OCI-M2 (cell line): ENCODE results near the gene BTN3A1.
"Not testable (repeated sequence)": the region's sequence is repeated elsewhere in the genome, so short reads cannot be mapped to it uniquely, and the experiment has no call there.

Source experiments
- DNase-seq: peaks from one replicate; lab custom pipeline; 2025; ENCODE audit not compliant: unreplicated experiment; lab: John Stamatoyannopoulos, UW

BTN3A1 gene

GRCh38 chr6:26401987-26402658 lies at the start of gene BTN3A1:
Gene BTN3A1 (plus strand): TSS chr6:26402275. CDS start chr6:26405564, 3,289 bp downstream.
- DNase-seq, result peak; percentile 67

- DNase-seq, result no peak
These were observed 49.8 kb upstream of the BTN3A1 start for GRCh38 chr6:26352315-26352714.

- no peak for DNase-seq
These were observed 47.9 kb upstream of the BTN3A1 start for GRCh38 chr6:26354162-26354561.

- DNase-seq, result no peak
These were observed 46.7 kb upstream of the BTN3A1 start for GRCh38 chr6:26355366-26355765.

GRCh38 chr6:26357543-26357942 lies 44.5 kb upstream of the BTN3A1 start:
- DNase-seq, result not testable (repeated sequence)

- DNase-seq, result no peak
These were observed 43.5 kb upstream of the BTN3A1 start for GRCh38 chr6:26358511-26358981.

- no peak for DNase-seq
These were observed 42.3 kb upstream of the BTN3A1 start for GRCh38 chr6:26359765-26360164.

GRCh38 chr6:26360451-26361416 lies 41.3 kb upstream of the BTN3A1 start:
- DNase-seq, result no peak

GRCh38 chr6:26361544-26361943 lies 40.5 kb upstream of the BTN3A1 start:
- no peak for DNase-seq

- DNase-seq, result no peak
These were observed 39.8 kb upstream of the BTN3A1 start for GRCh38 chr6:26362093-26362835.

GRCh38 chr6:26362836-26363220 lies 39.2 kb upstream of the BTN3A1 start:
- no peak for DNase-seq

- DNase-seq, result no peak
These were observed 38.0 kb upstream of the BTN3A1 start for GRCh38 chr6:26363882-26364701.

GRCh38 chr6:26365633-26365995 lies 36.5 kb upstream of the BTN3A1 start:
- DNase-seq, result no peak

- DNase-seq, result no peak
These were observed 35.6 kb upstream of the BTN3A1 start for GRCh38 chr6:26366504-26366903.

- DNase-seq, result no peak
These were observed 35.0 kb upstream of the BTN3A1 start for GRCh38 chr6:26367114-26367513.

GRCh38 chr6:26371813-26372212 lies 30.3 kb upstream of the BTN3A1 start:
- not testable (repeated sequence) for DNase-seq

GRCh38 chr6:26372308-26373144 lies 29.5 kb upstream of the BTN3A1 start:
- DNase-seq, result no peak

GRCh38 chr6:26375270-26375669 lies 26.8 kb upstream of the BTN3A1 start:
- no peak for DNase-seq

GRCh38 chr6:26377719-26378118 lies 24.4 kb upstream of the BTN3A1 start:
- DNase-seq, result no peak

GRCh38 chr6:26378143-26378542 lies 23.9 kb upstream of the BTN3A1 start:
- DNase-seq, result not testable (repeated sequence)
